ENCODE measurements around the gene COL4A2. TPM values are rescaled to one million over a fixed set of nuclear protein-coding genes. Genes with fewer than 3 reads are reported as not detected.
A peak's percentile ranks its signal among the peaks of the same experiment; 100 is the strongest.

COL4A2 gene
- total RNA-seq, 1 donor from 2014 or later = 60.9 TPM

DNA sequence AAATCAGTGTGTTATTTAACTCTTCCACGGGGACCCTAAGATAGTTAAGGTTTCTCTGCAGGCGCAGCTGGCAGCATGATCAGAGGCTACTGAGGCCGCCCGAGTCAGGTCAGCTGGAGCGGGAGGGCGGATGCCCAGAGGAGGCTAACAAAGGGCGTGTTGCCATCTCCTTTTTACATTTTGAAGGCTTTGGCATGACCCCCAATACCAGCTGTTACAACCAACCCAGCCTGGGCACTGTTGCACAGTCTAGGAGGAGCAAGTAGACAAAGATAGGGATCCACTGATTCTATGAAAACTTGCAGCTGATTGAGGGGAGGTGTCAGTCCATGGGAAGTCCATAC, 15.7 kb downstream of the COL4A2 start:
- H3K27me3 Mint-ChIP-seq (ENCODE audit: unreplicated experiment) = peaks cover 8% of the 10 kb centered on the region
- peaks cover 18% of the 10 kb centered on the region for H3K4me1 Mint-ChIP-seq (ENCODE audit: low read depth, unreplicated experiment)
- H3K27ac Mint-ChIP-seq (ENCODE audit: unreplicated experiment) = no peak overlapping the region
- no peaks in the 10 kb centered on the region for H3K9me3 Mint-ChIP-seq (ENCODE audit: unreplicated experiment)
- DNase-seq = no peak
- no peak overlapping the region for H3K4me3 Mint-ChIP-seq (ENCODE audit: unreplicated experiment)
- TF ChIP-seq CTCF (IDR thresholded peaks at IDR 0.05; ENCODE audit: partially characterized antibody, unreplicated experiment) = no peak
- H3K36me3 Mint-ChIP-seq (ENCODE audit: unreplicated experiment) = peaks cover 7% of the 10 kb centered on the region

GRCh38 chr13:110323172-110323891, 16.2 kb downstream of the COL4A2 start:
- Mint-ChIP-seq H3K9me3 (ENCODE audit: unreplicated experiment) (no peaks in the 10 kb centered on the region), H3K4me1 (ENCODE audit: low read depth, unreplicated experiment) (peaks cover 18% of the 10 kb centered on the region), H3K27me3 (ENCODE audit: unreplicated experiment) (peaks cover 8% of the 10 kb centered on the region), H3K27ac (ENCODE audit: unreplicated experiment) (no peak overlapping the region), H3K36me3 (ENCODE audit: unreplicated experiment) (peaks cover 7% of the 10 kb centered on the region), H3K4me3 (ENCODE audit: unreplicated experiment) (no peak overlapping the region)
- TF ChIP-seq CTCF (IDR thresholded peaks at IDR 0.05; ENCODE audit: partially characterized antibody, unreplicated experiment) = peak; percentile 14
- DNase-seq = no peak

DNA sequence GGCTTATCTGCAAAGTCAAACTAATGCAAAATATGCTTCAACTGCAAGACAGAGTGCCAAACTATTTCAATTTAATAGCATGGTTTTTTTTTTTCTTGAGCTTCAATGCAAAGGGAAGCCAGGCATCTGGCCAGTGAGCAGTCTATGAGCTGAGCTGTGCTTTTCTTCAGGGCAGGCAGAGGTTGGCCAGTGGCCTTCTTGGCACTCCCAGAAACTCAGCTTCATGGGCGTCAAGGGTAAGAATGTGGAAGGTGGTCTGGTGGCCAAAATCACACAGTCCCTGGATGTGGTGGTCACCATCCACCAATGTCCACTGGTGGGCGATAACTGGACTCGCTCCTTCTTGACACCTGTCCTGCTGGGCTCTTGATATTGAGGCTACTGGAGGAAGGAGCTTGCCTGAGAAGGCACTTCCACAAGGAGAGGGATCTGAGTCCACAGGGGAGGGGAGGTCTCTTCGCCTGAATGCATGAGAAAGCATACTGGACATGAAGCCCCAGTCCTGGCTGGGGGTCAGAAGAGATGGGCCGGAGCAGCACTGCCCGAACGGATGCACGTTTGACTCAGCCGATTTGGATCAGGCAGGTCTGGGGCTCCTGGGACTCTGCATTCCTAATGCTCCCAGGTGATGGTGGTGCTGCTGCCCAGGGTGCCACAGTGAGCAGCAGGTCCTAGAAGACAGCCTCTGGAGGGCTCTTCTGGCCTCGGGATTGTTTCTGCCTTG, 17.1 kb downstream of the COL4A2 start:
- H3K27ac Mint-ChIP-seq (ENCODE audit: unreplicated experiment) = no peak overlapping the region
- no peaks in the 10 kb centered on the region for H3K9me3 Mint-ChIP-seq (ENCODE audit: unreplicated experiment)
- peaks cover 7% of the 10 kb centered on the region for H3K36me3 Mint-ChIP-seq (ENCODE audit: unreplicated experiment)
- H3K4me3 Mint-ChIP-seq (ENCODE audit: unreplicated experiment) = no peak overlapping the region
- TF ChIP-seq CTCF (IDR thresholded peaks at IDR 0.05; ENCODE audit: partially characterized antibody, unreplicated experiment) = no peak
- peaks cover 18% of the 10 kb centered on the region for H3K4me1 Mint-ChIP-seq (ENCODE audit: low read depth, unreplicated experiment)
- peaks cover 8% of the 10 kb centered on the region for H3K27me3 Mint-ChIP-seq (ENCODE audit: unreplicated experiment)
- no peak for DNase-seq

DNA sequence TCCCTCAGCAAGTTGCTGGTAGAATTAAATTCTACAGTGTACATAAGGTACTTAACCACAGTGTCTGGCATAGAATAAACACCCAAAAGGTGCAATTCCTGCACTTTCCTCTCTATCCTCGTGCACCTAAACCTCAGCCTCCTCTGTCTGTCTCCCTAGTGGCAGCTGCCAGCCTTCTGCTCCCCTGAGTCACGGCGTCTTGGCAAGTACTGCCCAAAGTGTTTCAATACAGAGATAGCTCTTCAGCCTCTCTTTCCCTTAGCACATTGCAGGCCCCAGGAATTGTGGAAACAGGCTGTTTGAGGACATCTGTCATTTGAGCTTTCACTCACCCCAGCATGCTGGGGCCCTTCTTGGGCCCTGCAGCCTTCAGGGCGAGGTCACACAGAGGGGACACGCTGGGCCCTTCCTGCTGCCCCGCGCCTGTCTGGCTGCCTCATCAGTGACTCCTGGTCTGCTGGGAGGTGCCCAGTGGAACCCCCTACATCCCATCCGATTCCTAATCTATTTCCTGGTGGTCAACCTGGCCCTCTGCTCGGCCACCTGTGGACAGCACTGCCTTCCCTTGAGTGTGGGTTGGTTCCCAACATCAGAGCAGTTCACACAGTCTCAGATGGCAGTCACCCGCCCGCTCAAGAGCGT, 19.3 kb downstream of the COL4A2 start:
- Mint-ChIP-seq H3K27ac (ENCODE audit: unreplicated experiment) (peak overlapping the region; percentile 65), H3K27me3 (ENCODE audit: unreplicated experiment) (peaks cover 8% of the 10 kb centered on the region), H3K36me3 (ENCODE audit: unreplicated experiment) (peaks cover 6% of the 10 kb centered on the region), H3K4me1 (ENCODE audit: low read depth, unreplicated experiment) (peaks cover 18% of the 10 kb centered on the region), H3K9me3 (ENCODE audit: unreplicated experiment) (no peaks in the 10 kb centered on the region), H3K4me3 (ENCODE audit: unreplicated experiment) (no peak overlapping the region)
- DNase-seq = no peak
- TF ChIP-seq CTCF (IDR thresholded peaks at IDR 0.05; ENCODE audit: partially characterized antibody, unreplicated experiment) = no peak
